SK-N-SH (cell line): ENCODE results near the gene IL37. TPM values are rescaled to one million over a fixed set of nuclear protein-coding genes. Genes with fewer than 3 reads are reported as not detected.

Experiments
- CTCF ChIA-PET: fragments of 300-600, 350-600 bp; formaldehyde crosslinking; extraction: SDS; loops from one replicate; lab custom pipeline; 2021; lab: Yijun Ruan, JAX
- POLR2A ChIA-PET: fragments of 350-600 bp; sonication (Branson Sonifier 250); formaldehyde crosslinking; extraction: SDS; loops from one replicate; lab custom pipeline; 2020; ENCODE audit warnings: antibody characterized with exemption, inconsistent platforms; lab: Yijun Ruan, JAX
- DNase-seq: peaks from one replicate; pipeline ENCODE4 v3.0.0; 2012
- H2AFZ ChIP-seq: fragments of 200-600 bp; sonication (generic); 2 replicates; pipeline ENCODE4 v1.8.1; 2016; ENCODE audit warnings: antibody characterized with exemption, mild to moderate bottlenecking, low read depth
- H3F3A ChIP-seq: fragments of 200-600 bp; sonication (generic); replicated peaks from 2 replicates; pipeline ENCODE3; 2016; ENCODE audit warnings: antibody characterized with exemption, mild to moderate bottlenecking; ENCODE audit not compliant: insufficient read depth
- H3K27ac ChIP-seq, 2 experiments: fragments of 200-500 bp in 1 of 2; fragments of 200-600 bp in 1 of 2; sonication (Bioruptor generic) in 1 of 2; sonication (generic), shearing (Covaris generic) in 1 of 2; 2 replicates each; pipeline versions ENCODE4 v1.5.1 to v1.6.1; 2014 to 2016; ENCODE audit warnings: low read depth in 2 of 2, inconsistent platforms in 1 of 2, low read length in 1 of 2, mild to moderate bottlenecking in 1 of 2, mixed read lengths in 1 of 2
- H3K27me3 ChIP-seq: fragments of 200-600 bp; sonication (generic), shearing (Covaris generic); 2 replicates; pipeline ENCODE4 v1.6.1; 2016; ENCODE audit warnings: mixed run types; ENCODE audit not compliant: insufficient read depth
- H3K36me3 ChIP-seq, 2 experiments: fragments of 200-500 bp in 1 of 2; fragments of 200-600 bp in 1 of 2; sonication (Bioruptor generic) in 1 of 2; sonication (generic) in 1 of 2; replicated peaks in 1 of 2; 2 replicates each; pipeline versions ENCODE3 to v1.5.1; 2014 to 2016; ENCODE audit warnings: low read length in 1 of 2, mild to moderate bottlenecking in 1 of 2; ENCODE audit not compliant: insufficient read depth in 2 of 2, control insufficient read depth in 1 of 2
- H3K4me1 ChIP-seq, 2 experiments: fragments of 200-500 bp in 1 of 2; fragments of 200-600 bp in 1 of 2; sonication (Bioruptor generic) in 1 of 2; sonication (generic), shearing (Covaris generic) in 1 of 2; 2 replicates each; pipeline versions ENCODE4 v1.5.1 to v1.6.1; 2014 to 2016; ENCODE audit warnings: low read depth in 1 of 2, low read length in 1 of 2, mixed run types in 1 of 2; ENCODE audit not compliant: insufficient read depth in 2 of 2, control insufficient read depth in 1 of 2
- H3K4me2 ChIP-seq: fragments of 200-600 bp; sonication (generic), shearing (Covaris generic); 2 replicates; pipeline ENCODE4 v1.6.1; 2017; ENCODE audit warnings: mixed run types
- H3K4me3 ChIP-seq, 2 experiments: fragments of 200-500 bp in 1 of 2; fragments of 200-600 bp in 1 of 2; sonication (Bioruptor generic) in 1 of 2; sonication (generic), shearing (Covaris generic) in 1 of 2; 2 replicates each; pipeline versions ENCODE4 v1.5.1 to v1.8.1; 2014 to 2016; ENCODE audit warnings: low read depth in 2 of 2, inconsistent platforms in 1 of 2, low read length in 1 of 2, mild to moderate bottlenecking in 1 of 2, mixed read lengths in 1 of 2, moderate library complexity in 1 of 2
- H3K79me2 ChIP-seq: fragments of 200-600 bp; sonication (generic); 2 replicates; pipeline ENCODE4 v1.8.1; 2017; ENCODE audit warnings: mild to moderate bottlenecking; ENCODE audit not compliant: insufficient read depth
- H3K9ac ChIP-seq: fragments of 200-600 bp; sonication (generic); 2 replicates; pipeline ENCODE4 v1.6.1; 2017; ENCODE audit warnings: mixed run types
- H3K9me2 ChIP-seq: fragments of 200-600 bp; sonication (generic); 2 replicates; pipeline ENCODE4 v1.6.1; 2017; ENCODE audit warnings: mixed run types
- H3K9me3 ChIP-seq: fragments of 200-600 bp; sonication (generic); 2 replicates; pipeline ENCODE4 v1.6.1; 2017; ENCODE audit warnings: mixed run types, mild to moderate bottlenecking, moderate library complexity
- H4K20me1 ChIP-seq: fragments of 200-600 bp; sonication (generic); 2 replicates; pipeline ENCODE4 v1.6.1; 2017; ENCODE audit warnings: mild to moderate bottlenecking, mixed run types; ENCODE audit not compliant: insufficient read depth
- CHD2 ChIP-seq: fragments of 150-350 bp; IDR thresholded peaks from 2 replicates; pipeline ENCODE4 v1.6.1; 2018; ENCODE audit warnings: low read length; ENCODE audit not compliant: partially characterized antibody
- CTCF ChIP-seq: fragments of 200-600 bp; sonication (generic); IDR thresholded peaks from 2 replicates; pipeline ENCODE4 v1.6.1; 2017; ENCODE audit warnings: antibody characterized with exemption, mild to moderate bottlenecking, moderate library complexity
- EZH2phosphoT487 ChIP-seq: fragments of 200-600 bp; sonication (generic); IDR thresholded peaks from 2 replicates; pipeline ENCODE4 v1.6.1; 2017; ENCODE audit warnings: low read depth, mixed run types, mild to moderate bottlenecking, antibody characterized with exemption, moderate library complexity, borderline replicate concordance
- FOXM1 ChIP-seq: IDR thresholded peaks from 2 replicates; pipeline ENCODE4 v1.4.0; 2012; ENCODE audit warnings: low read depth, mild to moderate bottlenecking
- GATA2 ChIP-seq: sonication (generic); formaldehyde crosslinking; IDR thresholded peaks from 2 replicates; pipeline ENCODE4 v1.5.0; 2020; ENCODE audit warnings: mild to moderate bottlenecking, missing genetic modification reagents
- JUND ChIP-seq: IDR thresholded peaks from 2 replicates; pipeline ENCODE4 v1.4.0; 2012
- MAX ChIP-seq: IDR thresholded peaks from 2 replicates; pipeline ENCODE4 v1.4.0; 2012; ENCODE audit warnings: low read depth
- MEF2A ChIP-seq: IDR thresholded peaks from 2 replicates; pipeline ENCODE4 v1.4.0; 2012; ENCODE audit warnings: low read depth, borderline replicate concordance
- NRF1 ChIP-seq: IDR thresholded peaks from 2 replicates; pipeline ENCODE4 v1.6.1; 2012; ENCODE audit warnings: low read depth, mild to moderate bottlenecking, low read length
- PBX3 ChIP-seq: IDR thresholded peaks from 2 replicates; pipeline ENCODE4; 2012
- POLR2AphosphoS5 ChIP-seq: IDR thresholded peaks from 2 replicates; pipeline ENCODE4 v1.6.1; 2012; ENCODE audit warnings: low read depth, low read length
- RCOR1 ChIP-seq: fragments of 150-350 bp; IDR thresholded peaks from 2 replicates; pipeline ENCODE4 v1.6.1; 2017; ENCODE audit warnings: antibody characterized with exemption, low read length
- REST ChIP-seq: IDR thresholded peaks from 2 replicates; pipeline ENCODE4 v1.6.1; 2012; ENCODE audit warnings: mild to moderate bottlenecking, low read depth, low read length, moderate library complexity
- RXRA ChIP-seq: IDR thresholded peaks from 2 replicates; pipeline ENCODE4 v1.4.0; 2012; ENCODE audit warnings: low read depth, mild to moderate bottlenecking, borderline replicate concordance
- SIN3A ChIP-seq: IDR thresholded peaks from 2 replicates; pipeline ENCODE4 v1.6.1; 2012; ENCODE audit warnings: low read depth, mild to moderate bottlenecking, low read length, moderate library complexity, borderline replicate concordance
- TAF1 ChIP-seq: IDR thresholded peaks from 2 replicates; pipeline ENCODE4 v1.6.1; 2012; ENCODE audit warnings: low read depth, mild to moderate bottlenecking, low read length, moderate library complexity, borderline replicate concordance
- TEAD4 ChIP-seq: IDR thresholded peaks from 2 replicates; pipeline ENCODE4 v1.4.0; 2012; ENCODE audit warnings: mild to moderate bottlenecking, borderline replicate concordance; ENCODE audit not compliant: insufficient read depth
- USF2 ChIP-seq: fragments of 150-350 bp; IDR thresholded peaks from 2 replicates; pipeline ENCODE4 v1.6.1; 2017; ENCODE audit warnings: antibody characterized with exemption, low read length, low read depth, borderline replicate concordance
- YY1 ChIP-seq: IDR thresholded peaks from 2 replicates; pipeline ENCODE4 v1.4.0; 2012; ENCODE audit warnings: low read depth, mild to moderate bottlenecking
- ZBTB33 ChIP-seq: IDR thresholded peaks from 2 replicates; pipeline ENCODE4 v1.4.0; 2012; ENCODE audit warnings: low read depth, borderline replicate concordance
- WGBS: methylation state at CpG from one replicate; pipeline ENCODE4 v1.1.6; 2017; ENCODE audit warnings: low lambda C conversion rate; 5-methylcytosine and 5-hydroxymethylcytosine counted together
- polyA plus RNA-seq, 3 experiments: library from polyadenylated mRNA; depleted of rRNA; stranded (reverse); fragments of >200 nt; gene quantifications; 2 replicates each; pipeline ENCODE4 v1.2.3, GENCODE V29; 2012

Gene IL37
- polyA plus RNA-seq, 1 of the 3 experiments (the other 2 are of a cell fraction) = not detected

GRCh38 chr2:112883669-112884068 is 27.3 kb upstream of the IL37 start:
- no peak overlapping the region for H3K4me2 ChIP-seq
- H3K79me2 ChIP-seq = no peaks in the 10 kb centered on the region
- H3K27ac ChIP-seq = no peak overlapping the region
- peaks cover 0 to 11% of the 10 kb centered on the region in 2 experiments; a peak in 1 of 4 replicates for H3K4me1 ChIP-seq
- H3K36me3 ChIP-seq = no peaks in the 10 kb centered on the region
- H3K4me3 ChIP-seq = no peak overlapping the region
- DNase-seq = no peak
- H4K20me1 ChIP-seq = no peaks in the 10 kb centered on the region
- peaks cover 4% of the 10 kb centered on the region; the same call in 1 of the 2 replicates for H3K27me3 ChIP-seq
- CTCF ChIA-PET = no interaction called here
- H3F3A ChIP-seq = no peaks in the 10 kb centered on the region
- H2AFZ ChIP-seq = no peak overlapping the region
- POLR2A ChIA-PET = no interaction called here
- H3K9me3 ChIP-seq = no peaks in the 10 kb centered on the region
- no peaks in the 10 kb centered on the region for H3K9me2 ChIP-seq
- H3K9ac ChIP-seq = no peak overlapping the region
- TF ChIP-seq JUND (no peak), MAX (no peak), SIN3A (no peak), POLR2AphosphoS5 (no peak), PBX3 (no peak), CTCF (no peak), NRF1 (no peak), REST (no peak), GATA2 (CRISPR knock-in tag) (no peak), YY1 (no peak), TEAD4 (no peak), MEF2A (no peak), CHD2 (no peak), RCOR1 (no peak), USF2 (no peak), ZBTB33 (no peak), RXRA (no peak), FOXM1 (no peak), TAF1 (no peak), EZH2phosphoT487 (no peak)
- 46% methylated on average over 2 of the region's 2 CpGs for WGBS
